Upper lobe of left lung (tissue), 4 donors: ENCODE data around the gene SLC26A8.

ENCODE experiments used
- CTCF ChIP-seq, 6 experiments: fragments of 450-650 bp in 4 of 6; fragments of 200-600 bp in 2 of 6; sonication (generic) in 2 of 6; IDR thresholded peaks; one replicate each; pipeline ENCODE4 v1.5.1; 2016 to 2019; ENCODE audit warnings: antibody characterized with exemption in 6 of 6
- EP300 ChIP-seq, 4 donors: sonication (generic); formaldehyde crosslinking; IDR thresholded peaks; one replicate each; pipeline ENCODE4 v1.5.1; 2017; ENCODE audit warnings: antibody characterized with exemption in 4 of 4, control low read depth in 2 of 4
- POLR2A ChIP-seq, 4 donors: fragments of 450-650 bp; IDR thresholded peaks; one replicate each; pipeline ENCODE4 v1.5.1; 2016 to 2017; ENCODE audit warnings: antibody characterized with exemption in 4 of 4, mild to moderate bottlenecking in 2 of 4
- POLR2AphosphoS5 ChIP-seq, 2 donors: sonication (generic); formaldehyde crosslinking; IDR thresholded peaks; one replicate each; pipeline ENCODE4 v1.5.1; 2017; ENCODE audit warnings: antibody characterized with exemption in 2 of 2

DNA sequence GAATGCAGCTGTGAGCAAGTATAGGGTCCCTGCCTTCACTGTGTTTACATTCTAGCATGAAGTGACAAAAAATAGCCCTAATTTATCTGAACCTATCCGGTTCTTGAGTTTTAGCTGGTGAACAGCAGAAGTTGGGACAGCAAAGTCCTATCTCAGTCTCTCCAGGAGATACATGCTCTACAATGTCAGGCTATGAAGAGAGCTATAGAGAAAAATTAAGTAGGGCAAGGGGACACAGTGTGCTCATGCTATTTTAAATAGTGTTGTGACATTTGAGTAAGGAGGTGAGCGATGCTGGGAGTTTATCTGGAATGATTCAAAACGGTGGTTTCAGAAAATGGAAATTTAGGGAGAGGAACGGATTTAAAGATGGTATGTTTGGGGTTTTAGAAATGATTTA, 124.0 kb downstream of the SLC26A8 start:
- TF ChIP-seq CTCF (IDR thresholded peaks at IDR 0.05) (no peak), EP300 (IDR thresholded peaks at IDR 0.05) (no peak), POLR2A (IDR thresholded peaks at IDR 0.05) (no peak), POLR2AphosphoS5 (IDR thresholded peaks at IDR 0.05) (no peak)
